AG20443 (cell line): ENCODE results near the gene PBX4.

Experiments
- DNase-seq: peaks from one replicate; pipeline ENCODE4 v3.0.0; 2012; ENCODE audit warnings: low spot score, mixed read lengths

The PBX4 gene

GRCh38 chr19:19588546-19588945 lies 29.9 kb downstream of the PBX4 start:
- peak; percentile 38 for DNase-seq

GRCh38 chr19:19587771-19588170 lies 30.7 kb downstream of the PBX4 start:
- DNase-seq: no peak

- no peak for DNase-seq
Measured at GRCh38 chr19:19584356-19584755, 34.1 kb downstream of the PBX4 start.

GRCh38 chr19:19582471-19582870 lies 36.0 kb downstream of the PBX4 start:
- no peak for DNase-seq

- DNase-seq: no peak
Measured at GRCh38 chr19:19581391-19581790, 37.1 kb downstream of the PBX4 start.

- DNase-seq: no peak
Measured at GRCh38 chr19:19580418-19580817, 38.1 kb downstream of the PBX4 start.

GRCh38 chr19:19579533-19580361 lies 38.7 kb downstream of the PBX4 start:
- no peak for DNase-seq

GRCh38 chr19:19578252-19578651 lies 40.2 kb downstream of the PBX4 start:
- DNase-seq: no peak

- no peak for DNase-seq
Measured at GRCh38 chr19:19575411-19575810, 43.1 kb downstream of the PBX4 start.

GRCh38 chr19:19571071-19571786 lies 47.3 kb downstream of the PBX4 start:
- DNase-seq: no peak

- no peak for DNase-seq
Measured at GRCh38 chr19:19570571-19570970, 47.9 kb downstream of the PBX4 start.

GRCh38 chr19:19568802-19569756 lies 49.4 kb downstream of the PBX4 start:
- DNase-seq: peak; percentile 87

- DNase-seq: no peak
Measured at GRCh38 chr19:19567391-19567790, 51.1 kb downstream of the PBX4 start.

- DNase-seq: no peak
Measured at GRCh38 chr19:19566306-19566705, 52.2 kb downstream of the PBX4 start.

- no peak for DNase-seq
Measured at GRCh38 chr19:19563348-19563848, 55.1 kb downstream of the PBX4 start.

- no peak for DNase-seq
Measured at GRCh38 chr19:19562665-19563347, 55.7 kb downstream of the PBX4 start.

GRCh38 chr19:19561946-19562664 lies 56.4 kb downstream of the PBX4 start:
- DNase-seq: no peak

- DNase-seq: no peak
Measured at GRCh38 chr19:19559931-19560330, 58.6 kb downstream of the PBX4 start.

GRCh38 chr19:19558636-19559035 lies 59.9 kb downstream of the PBX4 start:
- no peak for DNase-seq

- DNase-seq: no peak
Measured at GRCh38 chr19:19558055-19558454, 60.4 kb downstream of the PBX4 start.
